ENCODE measurements around the gene PDSS2.

The PDSS2 gene

DNA sequence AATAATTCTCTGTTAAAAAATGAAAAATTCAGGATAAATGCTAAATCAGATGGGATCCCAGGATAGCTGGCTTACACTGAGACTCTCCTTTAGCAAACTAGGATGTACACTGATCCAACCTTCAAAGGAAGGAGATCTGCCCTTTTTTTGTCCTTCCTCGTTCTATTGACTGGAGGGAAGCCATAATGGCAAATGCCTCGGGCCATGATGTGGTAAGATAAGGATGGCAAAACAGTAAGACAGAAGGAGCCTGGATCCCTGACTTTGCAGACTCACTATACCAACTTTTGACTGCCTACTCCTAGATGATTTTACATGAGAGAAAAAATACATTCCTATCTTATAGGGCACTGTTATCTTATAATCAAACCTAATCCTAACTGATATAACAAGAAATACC lies 187.1 kb downstream of the PDSS2 start:
- no peak for DNase-seq (ENCODE audit: low read depth, low spot score)

DNA sequence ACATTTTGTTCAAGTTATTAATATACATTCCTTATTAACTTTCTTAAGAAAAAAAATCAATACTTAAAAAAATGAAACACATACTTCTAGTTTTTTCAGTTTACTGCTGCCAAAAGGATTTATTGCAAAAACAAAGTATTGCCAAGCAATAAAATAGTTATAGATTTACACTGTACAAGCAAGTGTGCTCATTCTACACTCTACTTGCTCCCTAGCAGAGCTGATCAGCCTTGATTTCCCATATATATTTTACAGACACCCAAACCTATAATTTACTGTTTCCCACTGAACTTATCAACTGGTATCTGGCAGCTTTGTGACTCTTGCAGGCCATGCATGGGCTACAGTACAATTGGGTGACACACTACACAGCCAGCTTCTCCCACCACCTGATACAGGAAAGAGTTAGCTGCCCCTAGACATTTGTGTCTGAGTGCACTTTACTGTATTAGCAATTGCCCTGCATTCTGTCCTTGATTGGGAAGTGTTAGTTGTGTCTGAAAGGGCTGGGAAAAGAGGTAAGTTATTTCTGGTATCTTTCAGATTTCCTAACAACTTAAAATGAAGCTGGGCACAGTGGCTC lies 188.1 kb downstream of the PDSS2 start:
- DNase-seq (ENCODE audit: low read depth, low spot score) = no peak

DNA sequence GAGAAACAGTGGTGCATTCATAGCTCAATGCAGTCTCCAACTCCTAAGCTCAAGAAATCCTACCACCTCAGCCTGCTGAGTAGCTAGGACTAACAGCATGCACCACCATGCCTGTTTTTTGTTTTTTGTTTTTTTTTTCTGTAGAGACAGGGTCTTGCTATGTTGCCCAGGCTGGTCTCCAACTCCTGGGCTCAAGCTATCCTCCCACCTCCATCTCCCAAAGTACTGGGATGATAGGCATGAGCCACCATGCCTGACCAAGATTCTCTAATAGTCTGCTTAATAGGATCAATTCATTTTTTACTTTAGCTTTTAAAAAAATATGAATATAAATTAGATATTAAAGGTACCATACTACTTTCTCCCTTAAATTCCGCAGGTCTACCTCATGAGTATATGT lies 191.7 kb downstream of the PDSS2 start:
- no peak for DNase-seq (ENCODE audit: low read depth, low spot score)

DNA sequence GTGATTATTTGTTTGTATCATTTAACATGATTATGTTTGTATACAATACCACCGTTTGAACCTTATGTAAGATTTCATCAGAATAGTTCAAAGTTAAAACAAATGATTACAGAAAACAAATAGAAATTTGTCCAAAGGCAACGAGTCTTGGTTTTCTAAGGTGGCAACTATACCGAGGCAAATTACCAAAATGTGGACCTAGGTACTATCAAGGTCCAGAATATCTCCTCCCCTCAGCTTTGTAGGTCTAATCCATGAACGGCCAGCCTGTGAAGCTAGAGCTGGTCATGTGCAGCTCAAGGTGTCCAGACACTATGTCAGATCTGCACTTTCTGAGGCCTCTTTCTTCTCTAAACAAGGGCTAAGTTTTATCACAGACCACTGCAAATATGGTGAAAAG lies 192.4 kb downstream of the PDSS2 start:
- DNase-seq (ENCODE audit: low read depth, low spot score) = no peak

DNA sequence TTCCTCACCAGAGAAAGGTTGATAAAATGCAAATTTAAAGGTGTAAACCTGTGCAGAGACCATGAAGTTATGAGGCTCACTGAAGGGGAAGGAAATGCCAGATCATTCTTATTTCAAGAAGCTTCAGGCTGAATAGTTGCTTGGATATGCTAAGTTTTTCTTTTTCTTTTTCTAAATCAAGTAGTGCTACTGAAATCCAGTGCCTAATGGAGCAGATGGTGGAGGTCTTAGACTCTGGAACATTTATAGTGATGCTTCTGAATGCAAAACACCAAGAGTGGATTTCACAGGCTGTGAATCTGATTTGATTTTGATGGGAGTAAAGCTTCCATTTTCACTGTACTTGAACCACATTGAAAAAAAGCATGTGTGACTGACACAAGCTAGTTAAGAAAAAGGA lies 192.8 kb downstream of the PDSS2 start:
- no peak for DNase-seq (ENCODE audit: low read depth, low spot score)

DNA sequence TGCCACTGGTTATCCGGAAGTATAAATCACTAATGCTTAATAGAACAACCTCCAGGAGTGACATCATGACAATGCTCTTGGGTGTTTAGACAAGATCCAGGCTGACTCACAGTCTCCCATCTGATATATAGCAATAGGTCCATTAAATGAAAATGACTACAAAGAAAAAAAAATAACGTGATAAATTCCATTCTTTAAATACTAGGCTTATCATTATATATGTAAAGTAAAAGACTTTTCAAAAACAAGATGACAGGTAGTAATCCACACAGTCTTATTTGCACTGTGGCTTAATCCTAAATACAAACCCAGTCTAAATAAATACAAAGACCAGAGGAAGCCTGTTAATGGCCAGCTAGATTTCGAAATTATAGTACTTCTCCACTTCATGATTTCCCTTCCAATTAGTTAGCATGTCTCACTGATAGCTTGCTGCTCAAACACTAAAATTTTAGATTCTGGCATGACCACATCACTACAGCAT lies 195.0 kb downstream of the PDSS2 start:
- no peak for DNase-seq (ENCODE audit: low read depth, low spot score)

DNA sequence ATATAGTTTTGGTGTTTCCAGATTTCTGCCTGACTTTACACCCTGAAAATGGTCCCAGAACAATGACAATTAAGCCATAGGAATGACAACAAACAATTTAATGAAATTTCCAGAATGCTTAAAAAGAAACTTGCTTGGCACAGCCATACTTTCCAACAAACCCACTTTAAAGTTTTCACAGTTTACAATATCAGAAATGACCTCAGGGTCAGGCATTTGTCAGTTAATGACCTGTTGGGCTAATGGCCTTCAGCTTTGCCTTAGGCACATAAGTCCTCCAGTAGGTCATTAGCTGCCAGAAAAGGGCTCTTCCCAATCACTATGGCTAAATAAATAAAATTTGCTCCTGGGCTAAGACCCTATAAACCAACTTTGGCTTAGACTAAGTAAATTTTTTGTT lies 199.4 kb downstream of the PDSS2 start:
- no peak for DNase-seq (ENCODE audit: low read depth, low spot score)

DNA sequence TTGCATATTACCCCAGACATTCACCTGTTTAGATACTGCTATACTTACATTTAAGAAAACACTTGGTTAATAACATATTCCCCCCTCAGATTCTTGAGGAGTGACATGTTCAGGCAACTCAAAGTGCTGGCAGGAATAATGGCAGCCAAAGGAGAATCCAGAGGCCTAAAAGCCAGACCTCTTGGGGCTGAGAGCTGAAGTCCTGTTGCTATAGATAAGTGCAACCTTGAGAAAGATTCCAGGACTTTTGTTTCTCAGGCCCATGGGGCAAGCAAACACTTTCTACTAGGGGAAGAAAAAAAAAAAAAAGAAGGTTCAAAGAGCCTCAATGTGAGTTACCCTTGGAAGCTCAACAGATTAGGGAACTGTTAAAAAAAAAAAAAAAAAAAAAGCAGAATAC lies 211.2 kb downstream of the PDSS2 start:
- DNase-seq (ENCODE audit: low read depth, low spot score) = no peak

DNA sequence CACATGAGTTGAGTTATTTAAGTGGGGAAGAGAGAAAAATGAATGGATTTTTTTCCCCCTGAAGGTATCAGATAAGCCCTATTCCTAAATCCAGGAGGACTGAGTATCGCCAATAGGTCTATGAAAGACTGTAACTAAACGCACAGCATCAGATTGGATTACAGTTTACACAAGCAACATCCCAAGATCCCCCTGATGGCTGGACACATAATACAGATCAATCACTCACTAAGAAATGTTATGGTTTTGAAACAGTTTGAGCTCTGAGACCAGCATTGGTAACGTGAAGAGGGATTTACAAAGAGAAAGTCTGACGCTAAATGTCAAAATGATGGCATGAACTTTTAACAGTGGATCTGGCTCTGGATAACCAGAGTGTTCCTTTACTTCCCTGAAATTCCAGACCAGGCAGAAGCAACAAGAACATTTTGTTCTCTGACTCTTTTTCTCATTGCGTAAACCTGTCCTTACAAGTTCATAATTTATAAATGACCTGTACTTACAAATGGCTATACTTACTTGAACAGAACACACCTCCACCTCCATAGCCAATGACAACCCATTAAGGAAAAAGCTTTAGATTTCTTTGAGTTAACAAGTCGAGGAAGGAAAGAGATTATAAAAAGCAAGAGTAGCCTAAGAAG lies 212.3 kb downstream of the PDSS2 start:
- no peak for DNase-seq (ENCODE audit: low read depth, low spot score)

DNA sequence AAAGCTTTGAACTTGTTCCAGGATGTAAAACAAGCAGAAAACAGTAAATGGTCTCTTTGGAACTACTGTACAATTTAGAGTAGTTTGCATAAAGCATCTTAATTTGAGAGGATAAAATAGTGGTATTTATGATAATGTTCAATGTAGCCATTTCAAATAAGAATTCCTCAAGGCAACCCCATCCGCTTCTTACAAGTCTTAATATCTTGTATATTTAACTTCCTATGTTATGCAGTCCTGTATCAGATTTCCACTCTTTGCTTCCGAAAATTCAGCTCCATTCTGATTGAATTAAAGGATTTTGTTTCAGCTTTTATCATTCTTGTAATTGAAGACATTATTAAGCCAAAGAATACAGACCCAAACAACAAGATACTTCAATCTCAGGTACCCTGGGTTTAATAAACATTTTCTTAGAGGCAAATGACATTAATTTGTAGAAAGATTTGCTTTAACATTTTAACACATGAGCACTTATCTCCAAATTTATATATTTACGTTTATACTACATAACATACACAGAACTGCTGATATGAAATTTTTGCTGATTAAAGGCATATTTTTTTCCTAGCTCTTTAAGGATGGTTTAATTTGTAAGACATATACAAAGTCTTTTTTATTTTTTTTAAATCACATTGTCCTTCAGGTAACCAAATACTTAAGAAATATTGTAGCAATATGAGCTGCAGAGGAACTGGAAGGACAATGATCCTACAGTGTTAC lies 213.0 kb downstream of the PDSS2 start:
- no peak for DNase-seq (ENCODE audit: low read depth, low spot score)

DNA sequence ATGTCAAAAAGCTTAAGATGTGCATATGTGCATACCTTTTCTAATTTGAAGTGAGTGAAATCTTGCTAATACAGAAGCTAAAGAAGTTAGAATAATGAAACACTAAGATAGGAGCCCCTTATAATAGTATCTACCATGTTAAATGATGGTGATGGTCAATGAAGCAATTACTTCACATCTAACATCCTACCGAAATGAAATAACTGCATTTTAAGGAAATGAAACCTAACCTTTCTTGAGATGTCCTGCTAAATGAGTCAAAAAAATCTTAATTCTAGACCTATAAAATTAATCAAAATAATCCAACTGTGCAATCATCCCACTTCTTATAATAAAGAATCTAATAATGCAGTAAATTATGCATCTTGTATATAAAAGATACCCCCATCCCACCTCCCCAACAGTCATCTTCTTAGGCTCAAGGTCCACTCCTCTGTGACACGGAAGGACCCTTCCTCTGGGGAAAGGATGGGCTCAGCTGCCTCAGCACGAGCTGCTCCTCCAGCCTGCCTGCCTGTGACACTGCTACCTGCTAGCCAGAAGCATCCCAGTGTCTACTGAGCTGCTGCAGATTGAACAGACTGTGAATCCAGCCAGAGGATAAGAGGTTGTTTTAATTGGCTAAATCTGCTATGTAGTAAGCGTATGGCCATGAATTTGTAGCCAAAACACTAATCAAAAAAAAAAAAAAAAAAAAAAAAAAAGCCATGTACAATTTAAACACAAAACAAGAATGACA lies 214.5 kb downstream of the PDSS2 start:
- no peak for DNase-seq (ENCODE audit: low read depth, low spot score)

DNA sequence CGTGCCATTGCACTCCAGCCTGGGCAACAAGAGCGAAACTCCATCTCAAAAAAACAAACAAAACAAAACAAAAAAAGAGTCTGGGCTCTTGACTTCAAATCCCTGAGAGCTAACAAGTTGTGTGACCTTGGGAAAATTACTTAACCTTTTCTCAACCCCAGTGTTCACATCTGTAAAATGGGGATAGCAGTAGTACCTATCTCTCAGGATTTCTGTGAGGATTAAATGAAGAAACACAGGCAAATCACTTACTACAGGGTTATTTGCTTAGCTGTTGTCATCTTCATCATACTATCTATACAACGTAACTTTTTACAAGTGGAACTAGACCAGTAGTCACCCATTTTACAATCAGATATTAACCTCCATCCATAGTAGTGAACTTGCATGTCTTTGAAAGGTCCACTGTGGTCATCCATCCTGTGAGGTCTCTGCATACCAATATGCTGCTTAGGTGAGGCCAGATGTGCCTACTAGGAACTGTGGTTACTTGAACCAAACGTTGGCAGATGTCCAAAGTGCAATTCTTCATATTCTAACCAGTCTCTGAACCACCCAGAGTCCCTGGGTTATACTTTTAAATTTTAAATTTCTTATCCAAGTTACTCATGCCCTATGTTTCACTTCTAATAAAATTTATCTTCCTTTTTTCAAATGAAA lies 215.2 kb downstream of the PDSS2 start:
- no peak for DNase-seq (ENCODE audit: low read depth, low spot score)

DNA sequence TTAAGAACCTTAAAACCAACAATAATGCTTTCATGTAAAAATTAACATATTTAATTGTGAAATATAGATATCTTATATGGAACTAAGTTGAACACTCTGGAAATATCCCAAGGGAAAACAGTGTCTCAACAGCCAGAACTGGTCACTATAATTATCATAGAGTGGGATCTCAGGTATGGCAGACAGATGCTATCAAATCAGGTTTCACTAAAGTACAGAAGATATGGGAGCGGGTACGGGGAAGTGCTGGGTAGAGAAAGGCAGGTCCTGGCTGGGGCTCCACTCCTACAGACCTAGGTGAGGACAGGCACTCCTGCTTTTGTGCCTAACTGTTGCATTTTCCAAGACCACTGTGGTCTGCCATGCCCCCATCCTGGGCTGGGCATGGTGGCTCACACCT lies 215.9 kb downstream of the PDSS2 start:
- DNase-seq (ENCODE audit: low read depth, low spot score) = no peak

DNA sequence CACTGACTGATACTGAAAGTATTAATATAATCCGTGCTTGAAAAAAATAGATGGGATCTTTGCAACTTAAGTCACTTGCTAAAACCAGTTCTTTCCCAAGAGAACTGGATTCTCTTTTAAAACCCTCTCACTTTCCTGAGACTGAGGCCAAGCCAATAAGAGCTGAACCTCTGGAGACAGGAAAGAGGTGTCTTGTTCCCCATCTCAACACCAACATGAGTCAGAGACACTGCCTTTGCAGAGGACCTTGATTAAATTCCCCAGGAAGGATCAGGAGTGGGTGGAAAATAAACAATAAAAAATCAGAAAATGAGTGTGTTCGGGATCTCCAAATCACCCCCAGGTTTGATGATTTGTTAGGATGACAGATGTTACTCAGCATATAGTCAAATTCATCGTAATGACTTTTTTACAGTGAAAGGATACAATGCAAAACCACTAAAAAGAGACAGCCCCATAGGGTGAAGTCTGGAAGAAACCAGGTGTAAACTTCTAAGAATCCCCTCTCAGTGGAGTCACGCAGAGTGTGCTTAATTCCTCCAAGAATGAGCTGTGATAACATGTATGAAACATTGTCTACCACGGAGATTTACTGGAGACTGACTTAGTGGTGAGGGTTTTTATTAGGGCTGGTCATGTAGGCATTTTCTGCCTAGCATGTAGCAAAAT lies 221.2 kb downstream of the PDSS2 start:
- DNase-seq (ENCODE audit: low read depth, low spot score) = no peak

DNA sequence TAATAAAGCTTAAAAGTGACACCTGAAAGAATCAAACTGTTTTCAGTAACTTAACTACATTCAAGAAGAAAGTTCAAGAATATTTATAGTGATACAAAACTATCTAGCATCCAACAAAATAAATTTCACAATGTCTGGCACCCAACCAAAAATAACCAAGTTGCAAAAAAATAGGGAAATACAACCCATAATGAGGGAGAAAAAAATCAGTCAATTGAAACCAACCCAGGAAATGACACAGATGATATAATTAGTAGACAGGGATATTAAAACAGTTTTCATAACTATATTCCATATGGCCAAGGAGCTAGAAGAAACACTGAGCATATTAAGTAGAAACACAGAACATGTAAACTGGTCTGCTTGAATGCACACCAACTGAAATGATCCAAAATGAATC lies 223.9 kb downstream of the PDSS2 start:
- no peak for DNase-seq (ENCODE audit: low read depth, low spot score)

DNA sequence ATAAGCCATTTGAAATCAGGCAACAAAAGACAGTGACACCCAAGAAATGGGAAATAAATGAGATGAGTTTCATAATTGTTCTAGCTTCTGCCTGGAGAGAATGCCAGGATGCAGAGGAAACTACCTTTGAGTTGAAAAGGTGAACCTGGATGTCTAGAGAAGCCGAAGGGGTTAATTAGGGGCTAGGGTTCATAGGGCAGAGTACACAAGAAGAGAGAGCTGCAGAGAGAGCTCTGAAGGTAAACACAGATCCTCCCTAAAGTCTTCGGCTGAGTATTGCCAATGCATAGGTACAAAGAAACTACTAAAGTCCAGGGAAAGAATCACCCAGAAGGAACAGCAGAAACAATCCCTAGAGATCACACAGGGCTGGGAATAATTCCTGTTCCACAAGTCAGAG lies 224.4 kb downstream of the PDSS2 start:
- no peak for DNase-seq (ENCODE audit: low read depth, low spot score)

DNA sequence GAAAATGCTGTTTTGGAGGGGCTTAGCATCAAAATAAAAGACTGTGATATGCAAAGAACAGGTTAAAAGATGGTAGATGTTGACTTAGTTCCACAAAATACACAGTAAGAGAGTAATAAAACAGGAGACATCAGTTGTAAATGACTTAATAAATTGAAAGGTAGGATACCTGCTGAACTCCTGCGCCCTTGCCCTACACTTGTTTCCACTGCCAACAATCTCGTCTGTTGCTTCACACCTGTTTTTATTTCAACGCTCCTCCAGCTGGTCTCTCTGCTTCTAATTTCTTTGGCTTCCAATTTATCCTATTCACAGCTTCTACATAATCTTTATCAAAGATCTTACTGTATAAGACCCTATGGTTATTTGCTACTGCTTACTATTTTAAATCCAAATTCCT lies 228.1 kb downstream of the PDSS2 start:
- no peak for DNase-seq (ENCODE audit: low read depth, low spot score)

DNA sequence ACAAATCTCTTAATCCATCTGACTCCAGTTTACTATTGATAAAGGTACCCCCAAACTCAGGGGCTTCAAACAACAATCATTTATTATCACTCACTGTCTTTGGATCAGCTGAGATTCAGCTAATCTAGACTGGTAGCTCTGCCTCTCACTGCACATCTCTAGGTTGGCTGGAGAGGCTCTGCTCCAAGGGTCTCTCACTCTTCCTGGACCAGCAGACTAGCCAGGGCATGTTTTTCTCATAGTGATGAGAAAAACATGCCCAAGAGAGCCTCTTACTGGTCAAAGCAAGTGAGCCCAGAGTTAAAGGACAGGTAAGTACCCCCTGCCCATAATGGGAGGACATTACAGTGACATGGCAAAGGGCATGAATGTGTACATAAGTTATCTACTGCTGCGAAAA lies 228.9 kb downstream of the PDSS2 start:
- DNase-seq (ENCODE audit: low read depth, low spot score) = no peak

DNA sequence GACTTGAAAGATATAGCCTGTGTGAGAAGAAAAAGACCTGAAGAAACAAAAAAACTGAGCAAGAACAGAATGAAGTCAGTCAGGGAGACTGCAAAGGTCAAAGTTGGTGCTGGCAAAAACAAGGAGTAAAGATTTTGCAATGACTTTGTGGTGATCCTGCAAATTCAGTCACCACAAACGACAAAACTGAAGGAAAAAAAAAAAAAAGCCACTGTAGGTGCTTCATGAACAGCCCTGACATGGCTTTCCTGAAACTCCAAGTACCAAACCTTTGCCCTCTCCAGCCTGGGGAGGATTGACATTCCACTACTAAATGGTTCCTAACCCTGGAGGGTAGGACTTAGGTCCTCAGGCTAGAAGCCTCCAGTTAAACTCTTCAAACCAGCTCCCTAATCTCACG lies 229.3 kb downstream of the PDSS2 start:
- no peak for DNase-seq (ENCODE audit: low read depth, low spot score)

DNA sequence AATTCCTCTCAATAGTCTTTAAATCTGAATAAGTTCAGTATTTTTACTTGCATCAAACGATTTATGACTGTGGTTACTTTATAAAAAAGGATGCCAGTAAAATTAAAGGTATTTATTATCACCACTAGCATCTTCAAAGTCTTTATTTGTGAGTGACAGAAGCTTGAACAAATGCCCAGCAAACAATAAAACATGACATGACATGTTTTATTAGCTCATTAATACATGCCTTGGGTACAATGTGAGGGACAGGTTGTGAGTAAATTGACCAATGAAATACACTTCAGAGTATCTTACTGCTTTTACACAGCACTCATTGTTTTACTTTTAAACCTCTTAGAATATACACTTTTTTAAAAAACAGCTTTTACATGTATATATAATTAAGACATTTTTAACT lies 230.6 kb downstream of the PDSS2 start:
- no peak for DNase-seq (ENCODE audit: low read depth, low spot score)

DNA sequence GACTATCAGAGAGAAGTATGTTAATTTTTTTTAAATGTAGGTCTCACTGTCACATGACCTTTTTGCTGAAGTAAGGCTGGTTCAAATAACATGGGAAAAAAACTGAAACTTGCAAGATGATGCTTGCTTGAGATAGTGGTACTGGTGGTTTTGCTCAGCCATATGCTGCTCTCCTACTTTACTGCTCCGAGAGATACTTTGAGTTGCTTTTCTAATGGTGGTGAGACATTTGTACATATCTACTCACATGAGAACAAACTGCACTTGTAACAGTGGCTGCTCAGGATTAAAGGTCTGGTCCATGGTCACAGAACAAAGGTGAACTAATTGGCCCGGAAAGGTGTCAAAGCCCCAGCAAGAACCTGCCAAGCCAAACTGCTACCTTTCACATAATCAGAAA lies 237.8 kb downstream of the PDSS2 start:
- no peak for DNase-seq (ENCODE audit: low read depth, low spot score)

All from activated CD4-positive, CD25-positive, alpha-beta regulatory T cell treated with anti-CD3 and anti-CD28 coated beads, Interleukin-2, amount 50 U/mL, for 16 hours (primary cell).